GM13976 (cell line): ENCODE measurements around the gene NTMT1.
"Not testable (repeated sequence)": the region's sequence is repeated elsewhere in the genome, so short reads cannot be mapped to it uniquely, and the experiment has no call there.

Experiments used
- DNase-seq: peaks from one replicate; pipeline ENCODE4 v3.0.0; 2012; ENCODE audit warnings: low spot score
- CTCF ChIP-seq: IDR thresholded peaks from 2 replicates; pipeline ENCODE4 v1.5.1; 2012; ENCODE audit warnings: borderline replicate concordance, mild to moderate bottlenecking; ENCODE audit not compliant: insufficient read depth; ENCODE audit errors: extremely low read depth, missing control alignments, control extremely low read depth
- in situ Hi-C: fragments of 300-500 bp; cut with MboI; formaldehyde crosslinking; loops from one replicate; pipeline ENCODE4 v1.12.0; 2022; ENCODE audit warnings: low sequenced_read_pairs, mixed read lengths, inconsistent platforms; ENCODE audit not compliant: unreplicated experiment

Gene NTMT1

GRCh38 chr9:129630967-129631673, 5.2 kb downstream of the NTMT1 start:
- DNase-seq: no peak
- TF ChIP-seq CTCF: no peak
- in situ Hi-C loops: no loop called here

- in situ Hi-C loops: no loop called here
- DNase-seq: no peak
- no peak for TF ChIP-seq CTCF
Measured at GRCh38 chr9:129631674-129632129, 5.7 kb downstream of the NTMT1 start.

- in situ Hi-C loops: no loop called here
- no peak for TF ChIP-seq CTCF
- no peak for DNase-seq
Measured at GRCh38 chr9:129632460-129632859, 6.5 kb downstream of the NTMT1 start.

GRCh38 chr9:129633207-129633606, 7.2 kb downstream of the NTMT1 start:
- TF ChIP-seq CTCF: no peak
- DNase-seq: no peak
- in situ Hi-C loops: no loop called here

- DNase-seq: no peak
- TF ChIP-seq CTCF: no peak
- in situ Hi-C loops: no loop called here
Measured at GRCh38 chr9:129633848-129634247, 7.9 kb downstream of the NTMT1 start.

GRCh38 chr9:129635099-129636065, 9.4 kb downstream of the NTMT1 start:
- in situ Hi-C loops: no loop called here
- no peak for DNase-seq
- TF ChIP-seq CTCF: no peak

GRCh38 chr9:129636343-129636742, 10.4 kb downstream of the NTMT1 start:
- DNase-seq, in situ Hi-C loops: not testable (repeated sequence)
